ENCODE measurements around the gene PLEKHG7. TPM values are rescaled to one million over a fixed set of nuclear protein-coding genes. Genes with fewer than 3 reads are reported as not detected.

PLEKHG7 gene
- polyA plus RNA-seq, 3 donors: not detected

DNA sequence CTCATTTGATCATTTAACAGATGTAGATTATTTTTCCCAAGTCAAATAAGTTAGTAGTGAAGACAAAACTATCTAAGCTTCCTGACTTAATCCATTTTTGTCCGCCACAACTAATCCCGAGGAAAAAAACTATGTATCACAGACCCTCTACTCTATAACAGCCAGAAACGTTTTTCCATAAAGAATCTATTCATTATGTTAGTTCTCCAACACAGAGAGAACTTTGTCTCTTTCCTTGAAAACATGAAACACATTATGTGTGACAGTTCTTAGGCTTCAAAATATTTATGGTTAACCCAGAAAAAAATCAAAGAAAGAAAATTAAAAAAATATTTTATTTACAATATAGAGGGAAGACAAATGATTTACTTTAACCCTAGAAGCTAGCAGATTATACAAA, 100.1 kb downstream of the PLEKHG7 start:
- Mint-ChIP-seq H3K4me3 (no peak overlapping the region), H3K4me1 (no peaks in the 10 kb centered on the region), H3K9me3 (peaks cover 0 to 3% (median 2%) of the 10 kb centered on the region in 7 donors), H3K27ac (no peak overlapping the region), H3K27me3 (ENCODE audit: low read depth in 3 of 3) (no peaks in the 10 kb centered on the region), H3K36me3 (peaks cover 53 to 69% of the 10 kb centered on the region in 2 donors)
- TF ChIP-seq, protein P1, sequence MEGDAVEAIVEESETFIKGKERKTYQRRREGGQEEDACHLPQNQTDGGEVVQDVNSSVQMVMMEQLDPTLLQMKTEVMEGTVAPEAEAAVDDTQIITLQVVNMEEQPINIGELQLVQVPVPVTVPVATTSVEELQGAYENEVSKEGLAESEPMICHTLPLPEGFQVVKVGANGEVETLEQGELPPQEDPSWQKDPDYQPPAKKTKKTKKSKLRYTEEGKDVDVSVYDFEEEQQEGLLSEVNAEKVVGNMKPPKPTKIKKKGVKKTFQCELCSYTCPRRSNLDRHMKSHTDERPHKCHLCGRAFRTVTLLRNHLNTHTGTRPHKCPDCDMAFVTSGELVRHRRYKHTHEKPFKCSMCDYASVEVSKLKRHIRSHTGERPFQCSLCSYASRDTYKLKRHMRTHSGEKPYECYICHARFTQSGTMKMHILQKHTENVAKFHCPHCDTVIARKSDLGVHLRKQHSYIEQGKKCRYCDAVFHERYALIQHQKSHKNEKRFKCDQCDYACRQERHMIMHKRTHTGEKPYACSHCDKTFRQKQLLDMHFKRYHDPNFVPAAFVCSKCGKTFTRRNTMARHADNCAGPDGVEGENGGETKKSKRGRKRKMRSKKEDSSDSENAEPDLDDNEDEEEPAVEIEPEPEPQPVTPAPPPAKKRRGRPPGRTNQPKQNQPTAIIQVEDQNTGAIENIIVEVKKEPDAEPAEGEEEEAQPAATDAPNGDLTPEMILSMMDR (IDR thresholded peaks at IDR 0.05): no peak
- Histone ChIP-seq H3K79me2 (ENCODE audit: insufficient read depth, low read length) (no peaks in the 10 kb centered on the region), H4K20me1 (ENCODE audit: insufficient read depth, low read length) (no peaks in the 10 kb centered on the region), H3K4me2 (replicated peaks; ENCODE audit: extremely low read depth, low read length, poor library complexity, severe bottlenecking) (no peak overlapping the region), H3K36me3 (replicated peaks in 1 of 2; ENCODE audit: control insufficient read depth in 1 of 2, insufficient read depth in 2 of 2, low read length in 2 of 2) (peaks cover 42 to 79% of the 10 kb centered on the region in 2 donors), H3K27ac (ENCODE audit: low read depth in 1 of 2, low read length in 2 of 2) (no peak overlapping the region), H2AFZ (ENCODE audit: insufficient read depth, low read depth, low read length, poor library complexity, severe bottlenecking) (no peak overlapping the region), H3K27me3 (ENCODE audit: control insufficient read depth in 2 of 2, insufficient read depth in 2 of 2, low read length in 2 of 2) (no peaks in the 10 kb centered on the region), H3K9me3 (replicated peaks in 1 of 2; ENCODE audit: control insufficient read depth in 1 of 2, insufficient read depth in 1 of 2, low read length in 2 of 2) (no peaks in the 10 kb centered on the region), H3K4me3 (replicated peaks in 1 of 3; ENCODE audit: low read depth in 2 of 3, low read length in 3 of 3) (no peak overlapping the region), H3K4me1 (ENCODE audit: control insufficient read depth in 1 of 2, insufficient read depth in 2 of 2, low read length in 2 of 2) (no peaks in the 10 kb centered on the region), H3K9ac (ENCODE audit: insufficient read depth, low read length, poor library complexity, severe bottlenecking) (no peak overlapping the region)
- WGBS (ENCODE audit: insufficient coverage): no CpG with 5 or more reads among the region's 3 CpGs
- intact Hi-C loops (cut with micrococcal nuclease): no loop called here
- DNase-seq: no peak

DNA sequence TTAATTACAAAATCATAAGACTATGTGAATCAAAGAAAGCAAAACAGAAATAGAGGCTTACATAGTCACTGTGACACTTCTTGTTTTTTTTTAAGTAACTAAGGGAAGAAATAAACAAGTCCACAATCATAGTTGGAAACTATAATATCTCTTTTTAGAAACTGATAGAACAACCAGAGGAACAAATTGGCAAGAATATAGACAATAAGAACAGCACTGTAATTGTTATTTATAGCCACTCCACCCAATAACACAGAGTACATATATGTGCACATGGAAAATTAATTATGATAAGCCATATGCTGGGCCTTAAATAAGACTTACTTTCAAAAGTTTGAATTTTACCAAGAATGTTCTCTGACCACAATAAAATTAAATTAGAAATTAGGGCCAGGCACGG, 101.1 kb downstream of the PLEKHG7 start:
- Histone ChIP-seq H3K9me3 (replicated peaks in 1 of 2; ENCODE audit: control insufficient read depth in 1 of 2, insufficient read depth in 1 of 2, low read length in 2 of 2) (no peaks in the 10 kb centered on the region), H4K20me1 (ENCODE audit: insufficient read depth, low read length) (no peaks in the 10 kb centered on the region), H3K27ac (ENCODE audit: low read depth in 1 of 2, low read length in 2 of 2) (no peak overlapping the region), H3K4me2 (replicated peaks; ENCODE audit: extremely low read depth, low read length, poor library complexity, severe bottlenecking) (no peak overlapping the region), H3K4me1 (ENCODE audit: control insufficient read depth in 1 of 2, insufficient read depth in 2 of 2, low read length in 2 of 2) (no peaks in the 10 kb centered on the region), H3K9ac (ENCODE audit: insufficient read depth, low read length, poor library complexity, severe bottlenecking) (no peak overlapping the region), H3K4me3 (replicated peaks in 1 of 3; ENCODE audit: low read depth in 2 of 3, low read length in 3 of 3) (no peak overlapping the region), H3K79me2 (ENCODE audit: insufficient read depth, low read length) (no peaks in the 10 kb centered on the region), H3K27me3 (ENCODE audit: control insufficient read depth in 2 of 2, insufficient read depth in 2 of 2, low read length in 2 of 2) (no peaks in the 10 kb centered on the region), H2AFZ (ENCODE audit: insufficient read depth, low read depth, low read length, poor library complexity, severe bottlenecking) (no peak overlapping the region), H3K36me3 (replicated peaks in 1 of 2; ENCODE audit: control insufficient read depth in 1 of 2, insufficient read depth in 2 of 2, low read length in 2 of 2) (peaks cover 46 to 80% of the 10 kb centered on the region in 2 donors)
- intact Hi-C loops (cut with micrococcal nuclease): no loop called here
- TF ChIP-seq, protein P1 (IDR thresholded peaks at IDR 0.05): no peak
- H3K27me3 Mint-ChIP-seq (ENCODE audit: low read depth in 3 of 3): no peaks in the 10 kb centered on the region
- peak overlapping the region in 1 of 7 donors; percentile 13 for H3K27ac Mint-ChIP-seq
- peaks cover 0 to 3% (median 2%) of the 10 kb centered on the region in 7 donors for H3K9me3 Mint-ChIP-seq
- 100% methylated on average over 1 of the region's 1 CpG for WGBS (ENCODE audit: insufficient coverage)
- H3K36me3 Mint-ChIP-seq: peaks cover 58 to 74% of the 10 kb centered on the region in 2 donors
- no peaks in the 10 kb centered on the region for H3K4me1 Mint-ChIP-seq
- no peak for DNase-seq
- no peak overlapping the region for H3K4me3 Mint-ChIP-seq
